HL-60/S4 (cell line): ENCODE results near the gene SEC61B.

ENCODE experiments used
- in situ Hi-C: fragments of 300-500 bp; cut with MboI; formaldehyde crosslinking; loops from 2 replicates; pipeline ENCODE4 v1.14.3; 2022; ENCODE audit warnings: low sequenced_read_pairs

SEC61B gene

DNA sequence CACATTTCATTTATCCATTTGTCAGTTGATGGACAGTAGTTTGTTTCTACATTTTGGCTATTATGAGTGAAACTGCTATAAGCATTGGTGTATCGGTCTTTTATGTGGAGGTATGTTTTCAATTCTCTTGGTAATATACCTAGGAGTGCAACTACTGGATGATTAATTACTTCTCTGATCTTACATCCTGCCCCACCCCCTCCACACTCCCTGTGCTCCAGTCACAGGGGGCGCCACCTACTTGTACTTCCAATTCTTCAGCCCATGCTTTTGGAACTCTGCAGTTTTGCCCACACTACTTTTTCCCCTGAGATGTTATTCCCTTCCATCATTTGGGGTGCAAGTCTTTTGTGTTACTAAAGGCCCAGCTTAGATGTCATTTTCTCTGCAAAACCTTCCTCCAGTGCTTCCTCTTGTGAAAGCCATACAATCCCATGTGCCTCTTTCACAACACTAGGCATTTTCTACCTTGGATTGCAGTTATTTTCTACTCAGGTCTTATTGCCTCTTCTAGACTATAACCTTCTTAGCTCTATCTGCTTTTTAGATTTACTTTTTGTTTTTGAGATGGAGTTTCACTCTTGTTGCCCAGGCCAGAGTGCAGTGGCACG is 42.1 kb downstream of the SEC61B start:
- in situ Hi-C loops: loop anchor here (25.0 kb wide), 1 partner anchor 748 kb away; no protein-coding TSS in a partner anchor

DNA sequence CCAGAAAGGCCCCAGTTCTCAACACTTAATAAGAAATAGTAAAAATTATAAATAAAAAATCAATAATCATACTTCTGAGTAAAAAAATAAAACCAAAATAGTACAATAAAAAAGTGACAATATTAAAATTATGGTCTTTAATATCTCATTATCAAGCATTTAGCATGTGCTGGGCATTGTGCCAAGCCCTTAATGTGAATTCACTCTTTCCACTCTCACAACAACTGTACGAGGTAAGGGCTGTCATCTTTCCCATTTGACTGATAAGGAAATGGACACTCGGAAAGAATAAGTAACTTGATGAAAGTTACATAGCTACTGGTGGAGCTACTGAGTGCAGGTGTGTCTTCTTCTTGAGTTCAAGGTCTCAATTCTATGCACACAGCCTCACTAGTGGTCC is 43.6 kb downstream of the SEC61B start:
- in situ Hi-C loops: loop anchor here (25.0 kb wide), 1 partner anchor 747 kb away; no protein-coding TSS in a partner anchor

- in situ Hi-C loops: loop anchor here (25.0 kb wide), 1 partner anchor 746 kb away; no protein-coding TSS in a partner anchor
Observed at GRCh38 chr9:99266255-99267023, 44.4 kb downstream of the SEC61B start.

- in situ Hi-C loops: loop anchor here (25.0 kb wide), 1 partner anchor 743 kb away; no protein-coding TSS in a partner anchor
Observed at GRCh38 chr9:99269416-99269815, 47.3 kb downstream of the SEC61B start.

DNA sequence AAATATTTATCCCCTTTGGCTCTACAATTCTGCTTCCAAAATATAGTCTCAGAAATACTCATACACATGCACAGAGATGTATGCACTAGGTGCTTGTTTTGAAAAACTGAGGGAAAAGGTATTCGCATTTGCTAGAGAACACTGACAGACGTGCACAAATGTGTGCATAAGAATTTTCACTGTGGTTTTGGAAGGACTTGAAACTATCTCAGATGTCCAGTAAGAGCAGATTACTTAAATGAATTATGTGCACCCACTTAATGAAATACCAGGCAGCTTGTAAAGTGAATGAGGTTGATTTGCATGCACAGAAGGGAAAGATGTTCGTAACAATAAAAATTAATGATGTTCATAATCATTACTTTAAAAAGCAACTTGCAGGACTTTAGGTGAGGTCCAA is 48.4 kb downstream of the SEC61B start:
- in situ Hi-C loops: loop anchor here (25.0 kb wide), 1 partner anchor 742 kb away; no protein-coding TSS in a partner anchor

DNA sequence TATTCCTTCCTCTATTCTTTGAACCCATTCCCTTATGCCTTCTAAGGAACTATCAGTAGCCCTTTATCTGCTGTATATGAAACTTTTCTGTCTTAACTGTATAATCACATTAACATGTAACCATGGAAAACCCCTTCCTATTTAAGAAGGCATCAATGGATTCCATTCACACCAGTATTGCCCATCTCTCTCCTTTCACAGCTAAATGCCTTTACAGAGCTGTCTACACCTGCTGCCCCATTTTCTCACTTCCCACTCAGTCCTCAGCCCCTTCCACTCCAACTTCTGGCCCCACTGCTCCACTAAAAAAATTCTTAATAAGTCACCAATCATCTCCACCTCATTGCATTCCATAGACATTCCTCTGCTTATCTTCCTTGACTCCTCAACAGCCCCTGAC is 50.8 kb downstream of the SEC61B start:
- in situ Hi-C loops: loop anchor here (25.0 kb wide), 1 partner anchor 739 kb away; no protein-coding TSS in a partner anchor

DNA sequence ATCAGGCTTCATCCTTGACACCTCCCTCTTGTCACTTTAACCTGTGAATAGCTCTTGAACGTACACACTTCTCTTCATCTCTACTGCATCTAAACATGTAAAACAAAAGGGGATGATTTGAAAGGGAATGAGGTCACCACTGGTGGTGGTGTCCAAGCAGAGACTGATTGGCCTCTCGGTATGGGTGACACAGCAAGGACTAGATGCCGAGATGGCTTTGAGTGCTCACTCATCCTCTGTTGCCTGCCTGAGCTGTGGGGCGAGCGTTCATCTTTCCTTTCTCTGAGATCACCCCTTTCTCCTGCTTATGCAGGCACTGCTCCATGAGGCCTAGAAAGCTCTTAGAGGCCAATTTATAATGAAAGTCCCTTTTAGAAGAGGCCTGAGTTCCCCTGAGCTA is 51.9 kb downstream of the SEC61B start:
- in situ Hi-C loops: loop anchor here (25.0 kb wide), 1 partner anchor 738 kb away; no protein-coding TSS in a partner anchor

GRCh38 chr9:99274495-99274894 is 52.4 kb downstream of the SEC61B start:
- in situ Hi-C loops: loop anchor here (25.0 kb wide), 1 partner anchor 738 kb away; no protein-coding TSS in a partner anchor
